DND-41 (cell line): ENCODE results near the gene DDX27.

Experiments used
- ATAC-seq: fragments of 200-7000 bp; cut with Tn5 transposase; 3 replicates; pipeline ENCODE4 v1.9.1; 2021; ENCODE audit warnings: low read depth; ENCODE audit not compliant: insufficient read depth
- DNase-seq: peaks from one replicate; pipeline ENCODE4 v3.0.0-alpha.2; 2020
- H2AFZ ChIP-seq: 2 replicates; pipeline ENCODE4 v1.6.0; 2012; ENCODE audit warnings: low read depth, low read length
- H3K27ac ChIP-seq: 2 replicates; pipeline ENCODE4 v1.5.1; 2012; ENCODE audit warnings: low read length, inconsistent platforms
- H3K27me3 ChIP-seq: fragments of 200-600 bp; sonication (generic); 2 replicates; pipeline ENCODE4 v1.6.0; 2012; ENCODE audit warnings: low read length, mild to moderate bottlenecking, inconsistent platforms; ENCODE audit not compliant: insufficient read depth, poor library complexity
- H3K36me3 ChIP-seq: 2 replicates; pipeline ENCODE4 v1.5.1; 2012; ENCODE audit warnings: low read length, inconsistent platforms; ENCODE audit not compliant: insufficient read depth
- H3K4me1 ChIP-seq: 2 replicates; pipeline ENCODE4 v1.5.1; 2012; ENCODE audit warnings: mild to moderate bottlenecking, low read length; ENCODE audit not compliant: insufficient read depth
- H3K4me2 ChIP-seq: 2 replicates; pipeline ENCODE4 v1.6.0; 2012; ENCODE audit warnings: mild to moderate bottlenecking, moderate library complexity, low read length, inconsistent platforms; ENCODE audit not compliant: insufficient read depth
- H3K4me3 ChIP-seq, 2 experiments: fragments of 200-600 bp in 1 of 2; shearing (Covaris generic) in 1 of 2; 2 replicates each; pipeline ENCODE4 v1.5.1; 2012 to 2016; ENCODE audit warnings: inconsistent platforms in 2 of 2, low read length in 2 of 2, mild to moderate bottlenecking in 2 of 2, low read depth in 1 of 2, moderate library complexity in 1 of 2
- H3K79me2 ChIP-seq: 2 replicates; pipeline ENCODE4 v1.6.0; 2012; ENCODE audit warnings: low read length, inconsistent platforms; ENCODE audit not compliant: insufficient read depth
- H3K9ac ChIP-seq: 2 replicates; pipeline ENCODE4 v1.6.0; 2012; ENCODE audit warnings: low read depth, mild to moderate bottlenecking, inconsistent platforms, low read length, moderate library complexity
- H3K9me3 ChIP-seq: 2 replicates; pipeline ENCODE4 v1.5.1; 2012; ENCODE audit warnings: low read length, moderate library complexity, mild to moderate bottlenecking, inconsistent platforms; ENCODE audit not compliant: insufficient read depth, severe bottlenecking
- H4K20me1 ChIP-seq: 2 replicates; pipeline ENCODE4 v1.6.0; 2012; ENCODE audit warnings: low read length; ENCODE audit not compliant: insufficient read depth
- CTCF ChIP-seq: IDR thresholded peaks from 2 replicates; pipeline ENCODE4 v1.5.1; 2012; ENCODE audit warnings: borderline replicate concordance, low read length, moderate library complexity, mild to moderate bottlenecking; ENCODE audit not compliant: poor library complexity, severe bottlenecking; ENCODE audit errors: extremely low read depth
- EZH2 ChIP-seq: IDR thresholded peaks from 3 replicates; pipeline ENCODE4 v1.6.1; 2012; ENCODE audit warnings: borderline replicate concordance, low read depth, mild to moderate bottlenecking, moderate library complexity, low read length, inconsistent platforms; ENCODE audit not compliant: severe bottlenecking

DDX27 gene

GRCh38 chr20:49283703-49284625 is 64.7 kb downstream of the DDX27 start:
- Histone ChIP-seq H3K36me3 (peaks cover 100% of the 10 kb centered on the region), H2AFZ (no peak overlapping the region), H3K4me3 (peak overlapping the region in 1 of 2 experiments; percentile 81; a peak in 1 of 4 replicates), H3K9ac (no peak overlapping the region), H3K27me3 (no peaks in the 10 kb centered on the region), H3K79me2 (peaks cover 94% of the 10 kb centered on the region), H3K9me3 (peaks cover 68% of the 10 kb centered on the region), H3K4me2 (peak overlapping the region; percentile 93; the same call in 1 of the 2 replicates), H3K27ac (no peak overlapping the region), H4K20me1 (peaks cover 89% of the 10 kb centered on the region), H3K4me1 (peaks cover 74% of the 10 kb centered on the region)
- TF ChIP-seq EZH2 (no peak), CTCF (no peak)
- ATAC-seq, result peak; percentile 14; the same call in 2 of the 3 replicates
- DNase-seq, result no peak

- H3K79me2 ChIP-seq, result peaks cover 86% of the 10 kb centered on the region
- no peak for DNase-seq
- peaks cover 66% of the 10 kb centered on the region for H3K4me1 ChIP-seq
- TF ChIP-seq CTCF (no peak), EZH2 (no peak)
- H3K9ac ChIP-seq, result no peak overlapping the region
- H3K9me3 ChIP-seq, result peaks cover 62% of the 10 kb centered on the region
- H3K4me3 ChIP-seq, result no peak overlapping the region
- peaks cover 94% of the 10 kb centered on the region for H4K20me1 ChIP-seq
- H3K27me3 ChIP-seq, result no peaks in the 10 kb centered on the region
- H3K27ac ChIP-seq, result no peak overlapping the region
- peaks cover 100% of the 10 kb centered on the region for H3K36me3 ChIP-seq
- peak overlapping the region; percentile 13; the same call in 1 of the 2 replicates for H3K4me2 ChIP-seq
- no peak overlapping the region for H2AFZ ChIP-seq
- no peak for ATAC-seq
Observed at GRCh38 chr20:49284818-49285217, 65.6 kb downstream of the DDX27 start.

GRCh38 chr20:49285233-49285668 is 66.0 kb downstream of the DDX27 start:
- Histone ChIP-seq H2AFZ (no peak overlapping the region), H3K9ac (no peak overlapping the region), H3K27me3 (no peaks in the 10 kb centered on the region), H3K4me1 (peaks cover 61% of the 10 kb centered on the region), H3K79me2 (peaks cover 81% of the 10 kb centered on the region), H3K9me3 (peaks cover 58% of the 10 kb centered on the region), H3K4me2 (peak overlapping the region; percentile 13; the same call in 1 of the 2 replicates), H3K27ac (no peak overlapping the region), H3K36me3 (peaks cover 100% of the 10 kb centered on the region), H3K4me3 (peak overlapping the region in 1 of 2 experiments; percentile 17; a peak in 1 of 4 replicates), H4K20me1 (peaks cover 94% of the 10 kb centered on the region)
- ATAC-seq (no peak), DNase-seq (no peak)
- no peak for TF ChIP-seq CTCF
- no peak for TF ChIP-seq EZH2
